GM12891 (cell line): ENCODE data around the gene TEAD4.

Experiments
- DNase-seq: peaks from one replicate; pipeline ENCODE4 v3.0.0; 2011; ENCODE audit warnings: low spot score; ENCODE audit not compliant: insufficient read length
- FAIRE-seq: peaks from 2 replicates; lab custom pipeline; 2011; peaks lifted over from hg19 to GRCh38; lab: Jason Lieb, UNC
- PAX5 ChIP-seq: IDR thresholded peaks from 2 replicates; pipeline ENCODE4 v1.6.1; 2011; ENCODE audit warnings: low read length, moderate library complexity, mild to moderate bottlenecking; ENCODE audit not compliant: insufficient read depth, severe bottlenecking
- POLR2A ChIP-seq: IDR thresholded peaks from 2 replicates; pipeline ENCODE4 v1.6.1; 2011; ENCODE audit warnings: low read depth, low read length, control low read depth
- POLR2AphosphoS5 ChIP-seq: IDR thresholded peaks from 2 replicates; pipeline ENCODE4 v1.6.1; 2011; ENCODE audit warnings: low read depth, low read length, control low read depth
- POU2F2 ChIP-seq: IDR thresholded peaks from 2 replicates; pipeline ENCODE4 v1.6.1; 2011; ENCODE audit warnings: low read depth, mild to moderate bottlenecking, control low read depth, low read length, moderate library complexity
- SPI1 ChIP-seq: IDR thresholded peaks from 2 replicates; pipeline ENCODE4 v1.6.1; 2011; ENCODE audit warnings: low read depth, low read length, control low read depth
- TAF1 ChIP-seq: IDR thresholded peaks from 2 replicates; pipeline ENCODE4 v1.6.1; 2011; ENCODE audit warnings: low read depth, low read length, control low read depth

TEAD4 gene

GRCh38 chr12:3083241-3083920 lies 124.2 kb downstream of the TEAD4 start:
- no peak for FAIRE-seq
- no peak for DNase-seq
- TF ChIP-seq POLR2A, result no peak
- no peak for TF ChIP-seq POU2F2

DNA sequence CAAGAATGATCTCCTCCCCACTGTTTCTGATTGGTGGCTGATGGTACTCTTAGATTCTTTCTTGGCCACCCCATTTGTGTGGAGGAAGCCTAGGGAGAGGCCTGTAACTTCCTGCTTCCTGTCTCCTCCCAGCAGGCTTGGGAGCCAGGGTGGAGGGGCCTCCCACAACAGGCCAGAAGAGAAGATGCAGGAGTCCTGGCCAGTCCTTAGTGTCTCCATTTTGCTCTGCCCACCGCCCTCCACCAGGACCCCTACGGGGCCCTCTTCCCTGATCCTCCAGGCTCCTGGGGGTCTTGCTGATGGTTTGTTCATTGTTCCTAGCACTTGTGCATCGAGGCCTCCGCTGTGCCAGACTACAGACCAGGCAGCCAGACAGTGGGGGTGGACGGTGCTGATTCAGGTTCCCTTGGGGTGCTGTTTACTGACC lies 124.7 kb downstream of the TEAD4 start:
- FAIRE-seq (no peak), DNase-seq (no peak)
- TF ChIP-seq TAF1, result no peak
- no peak for TF ChIP-seq SPI1
- TF ChIP-seq PAX5, result no peak
- TF ChIP-seq POU2F2, result no peak
- no peak for TF ChIP-seq POLR2AphosphoS5
- TF ChIP-seq POLR2A, result no peak

DNA sequence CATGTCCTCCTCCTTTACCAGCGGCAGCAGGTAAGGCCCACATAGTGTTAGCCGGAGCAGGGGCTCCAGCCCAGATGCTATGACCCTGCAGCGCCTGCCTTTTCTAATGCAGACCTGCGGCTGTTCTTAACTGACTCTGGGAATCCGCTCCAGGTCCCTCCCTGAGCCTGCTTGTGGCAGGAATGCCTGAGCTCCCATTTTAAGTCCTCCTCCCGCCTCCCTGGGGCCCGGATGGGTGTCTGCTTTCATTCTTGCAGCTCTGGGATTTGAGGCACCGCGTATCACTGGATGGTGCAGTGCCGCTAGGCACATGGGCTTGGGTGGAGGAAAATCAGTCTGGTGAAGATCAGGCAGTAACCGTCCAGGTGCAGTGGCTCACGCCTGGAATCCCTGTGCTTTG lies 125.5 kb downstream of the TEAD4 start:
- DNase-seq, result no peak
- TF ChIP-seq SPI1 (no peak), POLR2A (no peak), TAF1 (no peak), POLR2AphosphoS5 (no peak), PAX5 (no peak), POU2F2 (no peak)
- no peak for FAIRE-seq

DNA sequence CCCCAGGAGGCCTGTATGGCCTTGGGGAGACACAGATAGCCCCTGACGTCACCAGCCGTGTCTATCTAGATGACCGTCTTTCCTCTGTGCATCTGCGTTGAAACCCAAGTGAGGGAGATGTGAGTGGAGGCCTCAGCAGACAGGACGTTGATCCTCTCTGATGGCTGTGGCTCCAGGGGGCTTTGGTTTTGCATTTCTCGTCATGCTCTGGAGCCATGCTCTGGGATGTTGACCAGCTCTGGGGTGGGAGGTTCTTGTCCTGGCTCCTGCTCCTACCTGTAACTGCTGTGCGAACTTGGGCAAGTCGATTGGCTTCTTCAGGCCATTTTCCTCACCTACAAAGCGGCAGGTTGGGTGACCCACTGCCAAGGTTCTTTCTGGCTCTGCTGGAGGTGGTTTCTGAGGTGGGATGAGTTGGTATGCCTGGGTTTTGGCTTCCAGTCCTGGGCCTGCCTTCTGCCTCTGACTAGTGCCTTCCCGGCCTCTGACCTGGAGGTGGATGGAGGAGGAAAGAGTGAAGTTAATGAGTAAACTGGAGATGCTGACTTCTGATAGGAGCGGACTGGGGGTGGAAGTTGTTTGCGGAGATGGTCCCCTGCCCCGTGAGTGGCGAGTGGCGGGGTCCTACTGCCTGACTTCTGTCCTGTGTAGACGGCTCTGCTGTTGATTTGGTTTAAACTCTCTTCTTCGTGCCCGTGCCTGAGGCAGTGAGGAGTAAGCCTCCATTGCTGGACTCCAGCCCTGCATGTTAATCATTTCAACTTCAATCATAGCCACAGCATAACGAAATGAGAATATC lies 126.3 kb downstream of the TEAD4 start:
- no peak for DNase-seq
- TF ChIP-seq POLR2AphosphoS5 (no peak), PAX5 (no peak), TAF1 (no peak), POU2F2 (no peak), POLR2A (no peak), SPI1 (no peak)
- no peak for FAIRE-seq

DNA sequence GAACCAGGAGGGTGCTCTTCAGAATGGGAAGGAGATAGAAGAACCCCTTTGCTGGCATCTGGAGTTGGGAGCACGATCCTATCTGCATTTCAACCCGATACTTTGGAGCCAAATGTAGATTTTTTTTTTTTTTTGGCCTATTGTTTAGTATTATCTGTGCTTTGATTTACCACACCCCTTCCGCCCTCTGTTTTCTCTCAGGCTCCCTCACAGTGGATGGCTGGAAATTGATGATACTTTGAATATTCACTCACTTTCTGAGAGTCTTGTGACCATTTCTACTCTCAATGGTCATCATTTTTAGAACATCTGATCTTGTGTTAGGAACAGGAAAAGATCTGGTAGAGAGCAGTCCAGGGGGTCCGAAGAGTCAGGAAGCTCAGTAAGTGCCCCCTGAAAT lies 127.0 kb downstream of the TEAD4 start:
- no peak for FAIRE-seq
- no peak for TF ChIP-seq PAX5
- no peak for TF ChIP-seq POLR2A
- TF ChIP-seq TAF1, result no peak
- no peak for TF ChIP-seq POLR2AphosphoS5
- TF ChIP-seq POU2F2, result no peak
- no peak for TF ChIP-seq SPI1
- DNase-seq, result no peak

DNA sequence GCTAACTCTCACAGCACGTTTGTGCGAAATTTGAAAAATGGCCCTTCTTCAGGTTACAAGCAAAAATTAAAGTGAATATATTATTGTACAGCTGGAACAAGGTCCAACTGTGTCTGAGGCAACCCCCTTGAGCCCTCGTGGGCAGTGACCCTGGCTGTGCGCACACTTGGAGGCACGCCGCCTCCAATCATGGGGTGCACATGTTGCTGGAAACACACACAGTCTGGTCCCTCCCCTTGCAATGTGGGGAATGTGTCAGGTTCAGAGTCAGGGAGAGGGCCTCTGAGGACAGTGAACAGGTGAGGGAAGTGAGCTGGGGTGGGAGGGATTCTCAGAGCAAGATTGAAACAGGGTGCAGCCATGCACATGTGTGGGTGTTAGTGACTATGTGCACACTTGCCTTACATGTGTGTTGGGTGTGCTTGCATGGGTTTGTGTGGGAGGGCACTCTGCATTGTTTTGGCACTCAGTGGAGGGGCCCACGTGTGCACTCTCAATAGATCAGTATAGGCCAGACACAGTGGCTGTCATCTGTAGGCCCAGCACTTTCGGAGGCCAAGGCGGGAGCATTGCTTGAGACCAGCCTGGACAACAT lies 127.6 kb downstream of the TEAD4 start:
- FAIRE-seq (no peak), DNase-seq (no peak)
- no peak for TF ChIP-seq PAX5
- TF ChIP-seq SPI1, result no peak
- no peak for TF ChIP-seq POU2F2
- no peak for TF ChIP-seq POLR2AphosphoS5
- TF ChIP-seq POLR2A, result no peak
- TF ChIP-seq TAF1, result no peak

GRCh38 chr12:3087758-3088650 lies 128.8 kb downstream of the TEAD4 start:
- FAIRE-seq, result no peak
- TF ChIP-seq SPI1 (no peak), POLR2A (no peak), POU2F2 (no peak), PAX5 (no peak), POLR2AphosphoS5 (no peak), TAF1 (no peak)
- DNase-seq, result no peak

- FAIRE-seq, result no peak
- DNase-seq, result no peak
These were observed 130.4 kb downstream of the TEAD4 start for GRCh38 chr12:3089588-3089987.

More at GRCh38 chr12:3089588-3089987, 130.4 kb downstream of the TEAD4 start:
- no peak for TF ChIP-seq TAF1
